ENCODE data around the gene LRFN2. TPM values are rescaled to one million over a fixed set of nuclear protein-coding genes. Genes with fewer than 3 reads are reported as not detected.

The LRFN2 gene
- total RNA-seq, 2 donors from 2014 or later: 0.62 TPM; not detected in 1

DNA sequence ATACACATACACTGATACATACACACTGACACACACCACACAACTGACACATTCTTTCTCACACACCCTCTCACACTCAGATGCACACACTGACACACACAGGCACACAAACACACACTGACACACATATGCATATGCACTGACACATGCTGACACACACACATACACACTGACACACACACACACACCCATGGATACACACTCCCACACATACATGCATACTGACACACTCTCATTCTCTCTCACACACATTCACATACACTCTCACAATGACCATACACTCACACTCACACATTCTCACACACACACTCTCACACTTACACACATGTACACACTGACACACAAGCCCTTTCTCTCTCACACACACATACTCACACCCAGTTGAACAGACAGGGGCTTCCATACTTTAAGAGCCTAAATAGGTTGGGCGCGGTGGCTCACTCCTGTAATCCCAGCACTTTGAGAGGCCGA, 236.4 kb downstream of the LRFN2 start:
- Histone ChIP-seq H3K4me1 (replicated peaks) (no peaks in the 10 kb centered on the region), H3K36me3 (no peaks in the 10 kb centered on the region), H3K4me3 (no peak overlapping the region), H3K9me3 (no peaks in the 10 kb centered on the region), H3K27ac (no peak overlapping the region), H3K27me3 (replicated peaks; ENCODE audit: insufficient read depth) (no peaks in the 10 kb centered on the region)
- DNase-seq (ENCODE audit: low spot score): no peak
- intact Hi-C loops (cut with DNase I): no loop called here
- TF ChIP-seq POLR2A (IDR thresholded peaks at IDR 0.05) (no peak), POLR2AphosphoS5 (IDR thresholded peaks at IDR 0.05) (no peak)
- TF ChIP-seq, protein P1, sequence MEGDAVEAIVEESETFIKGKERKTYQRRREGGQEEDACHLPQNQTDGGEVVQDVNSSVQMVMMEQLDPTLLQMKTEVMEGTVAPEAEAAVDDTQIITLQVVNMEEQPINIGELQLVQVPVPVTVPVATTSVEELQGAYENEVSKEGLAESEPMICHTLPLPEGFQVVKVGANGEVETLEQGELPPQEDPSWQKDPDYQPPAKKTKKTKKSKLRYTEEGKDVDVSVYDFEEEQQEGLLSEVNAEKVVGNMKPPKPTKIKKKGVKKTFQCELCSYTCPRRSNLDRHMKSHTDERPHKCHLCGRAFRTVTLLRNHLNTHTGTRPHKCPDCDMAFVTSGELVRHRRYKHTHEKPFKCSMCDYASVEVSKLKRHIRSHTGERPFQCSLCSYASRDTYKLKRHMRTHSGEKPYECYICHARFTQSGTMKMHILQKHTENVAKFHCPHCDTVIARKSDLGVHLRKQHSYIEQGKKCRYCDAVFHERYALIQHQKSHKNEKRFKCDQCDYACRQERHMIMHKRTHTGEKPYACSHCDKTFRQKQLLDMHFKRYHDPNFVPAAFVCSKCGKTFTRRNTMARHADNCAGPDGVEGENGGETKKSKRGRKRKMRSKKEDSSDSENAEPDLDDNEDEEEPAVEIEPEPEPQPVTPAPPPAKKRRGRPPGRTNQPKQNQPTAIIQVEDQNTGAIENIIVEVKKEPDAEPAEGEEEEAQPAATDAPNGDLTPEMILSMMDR (IDR thresholded peaks at IDR 0.05): no peak
- WGBS: 95% methylated on average over 3 of the region's 3 CpGs

DNA sequence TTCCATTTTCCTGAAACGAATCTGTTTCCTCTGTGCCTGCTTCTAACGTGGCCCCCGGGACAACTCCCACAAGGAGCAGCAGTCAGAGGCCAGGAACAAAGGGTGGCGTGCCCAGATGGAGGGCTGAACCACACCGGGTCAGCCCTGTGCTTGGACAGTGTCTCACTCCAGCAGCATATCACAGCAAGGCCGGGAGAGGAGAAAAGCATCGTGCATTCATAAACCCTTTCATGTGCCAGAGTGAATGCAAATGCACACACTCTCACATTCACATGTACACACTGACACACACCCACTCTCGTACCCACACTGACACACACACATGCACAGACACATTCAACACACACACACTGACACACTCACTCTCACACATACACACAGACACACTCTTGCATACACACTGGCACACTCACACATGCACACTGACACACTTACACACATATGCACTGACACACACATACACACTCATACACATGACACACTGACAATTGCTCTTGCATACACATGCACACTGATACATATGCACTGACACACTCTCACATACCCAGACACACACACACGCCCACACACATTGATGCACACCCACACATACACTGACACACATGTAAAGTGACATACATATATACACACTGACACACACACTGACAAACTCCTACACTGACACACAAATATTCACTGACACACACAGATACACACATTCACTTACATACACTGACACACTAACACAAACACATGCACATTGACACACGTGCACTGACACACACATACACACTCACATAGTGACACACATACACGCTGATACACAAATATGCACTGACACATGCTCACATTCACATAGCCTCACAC, 237.0 kb downstream of the LRFN2 start:
- TF ChIP-seq, protein P1 (IDR thresholded peaks at IDR 0.05): no peak
- no peak for TF ChIP-seq POLR2A (IDR thresholded peaks at IDR 0.05)
- no peak overlapping the region for H3K27ac ChIP-seq
- no peak for DNase-seq (ENCODE audit: low spot score)
- intact Hi-C loops (cut with DNase I): no loop called here
- H3K27me3 ChIP-seq (replicated peaks; ENCODE audit: insufficient read depth): no peaks in the 10 kb centered on the region
- H3K4me1 ChIP-seq (replicated peaks): no peaks in the 10 kb centered on the region
- H3K9me3 ChIP-seq: no peaks in the 10 kb centered on the region
- H3K36me3 ChIP-seq: no peaks in the 10 kb centered on the region
- 67% methylated on average over 11 of the region's 11 CpGs for WGBS
- H3K4me3 ChIP-seq: no peak overlapping the region

DNA sequence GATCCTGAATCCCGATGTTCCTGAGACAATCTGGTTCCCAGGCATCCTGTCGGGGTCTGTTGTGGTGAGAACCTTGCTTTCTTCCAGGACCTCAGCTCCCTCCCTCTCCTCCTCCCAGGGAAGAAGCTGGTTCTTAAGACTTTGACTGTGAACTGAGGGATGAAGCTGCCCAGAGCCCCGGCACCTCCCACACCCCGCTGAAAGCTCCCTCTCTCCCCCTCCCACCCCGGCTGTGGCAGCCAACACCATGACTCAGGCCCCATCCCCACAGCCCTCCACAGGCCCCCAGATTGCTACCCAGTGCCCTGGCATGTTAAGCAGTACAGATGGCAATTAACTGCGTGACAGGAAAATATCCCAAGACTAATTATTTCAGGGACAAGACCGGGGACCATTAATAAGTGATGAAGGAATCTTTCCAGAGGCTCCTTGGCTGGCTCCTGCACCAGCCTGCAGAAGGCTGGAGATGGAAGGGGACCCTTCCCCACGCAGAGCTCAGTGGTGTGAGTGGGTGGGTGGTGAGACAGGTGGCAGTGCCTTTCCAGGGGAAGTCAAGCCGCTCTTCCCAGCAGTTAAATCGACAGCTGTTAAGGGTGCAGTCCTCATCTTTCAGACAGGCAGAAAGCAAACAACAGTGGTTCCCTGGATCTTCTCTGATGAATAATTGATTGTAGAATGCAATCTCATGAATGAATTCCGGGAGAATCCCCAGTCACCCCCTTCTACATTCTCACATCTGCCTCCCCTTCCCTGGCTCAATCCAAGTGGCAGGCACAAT, 237.9 kb downstream of the LRFN2 start:
- Histone ChIP-seq H3K27ac (no peak overlapping the region), H3K9me3 (no peaks in the 10 kb centered on the region), H3K27me3 (replicated peaks; ENCODE audit: insufficient read depth) (no peaks in the 10 kb centered on the region), H3K4me3 (no peak overlapping the region), H3K4me1 (replicated peaks) (no peaks in the 10 kb centered on the region), H3K36me3 (no peaks in the 10 kb centered on the region)
- DNase-seq (ENCODE audit: low spot score): peak; percentile 2
- WGBS: 60% methylated on average over 11 of the region's 11 CpGs
- TF ChIP-seq, protein P1 (IDR thresholded peaks at IDR 0.05): no peak
- TF ChIP-seq POLR2A (IDR thresholded peaks at IDR 0.05): no peak
- TF ChIP-seq POLR2AphosphoS5 (IDR thresholded peaks at IDR 0.05): no peak
- intact Hi-C loops (cut with DNase I): no loop called here

DNA sequence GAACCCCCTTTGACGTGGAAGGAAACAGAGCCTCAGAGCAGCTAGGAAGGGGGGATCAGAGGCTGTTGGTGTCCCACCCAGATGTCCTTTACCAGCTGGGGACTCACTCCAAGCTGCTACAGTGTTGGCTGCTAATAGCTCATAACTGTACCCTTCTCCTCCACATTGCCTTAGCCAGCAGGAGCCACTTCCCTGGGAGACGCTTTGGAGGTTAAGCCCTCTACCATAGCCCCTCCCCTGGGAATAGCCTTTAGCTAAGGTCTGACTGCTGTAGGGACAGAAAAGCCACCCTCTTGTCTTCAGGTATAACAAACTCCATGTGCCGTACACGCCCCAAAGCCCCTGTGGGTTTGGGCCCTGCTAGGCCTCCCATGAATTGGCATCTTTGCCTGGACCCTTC, 238.6 kb downstream of the LRFN2 start:
- DNase-seq (ENCODE audit: low spot score): peak; percentile 0
- no peak overlapping the region for H3K27ac ChIP-seq
- 93% methylated on average over 4 of the region's 4 CpGs for WGBS
- intact Hi-C loops (cut with DNase I): no loop called here
- no peaks in the 10 kb centered on the region for H3K9me3 ChIP-seq
- no peaks in the 10 kb centered on the region for H3K4me1 ChIP-seq (replicated peaks)
- H3K36me3 ChIP-seq: no peaks in the 10 kb centered on the region
- TF ChIP-seq POLR2A (IDR thresholded peaks at IDR 0.05): no peak
- TF ChIP-seq POLR2AphosphoS5 (IDR thresholded peaks at IDR 0.05): no peak
- TF ChIP-seq, protein P1 (IDR thresholded peaks at IDR 0.05): no peak
- H3K4me3 ChIP-seq: no peak overlapping the region
- H3K27me3 ChIP-seq (replicated peaks; ENCODE audit: insufficient read depth): no peaks in the 10 kb centered on the region

All from prostate gland (tissue), 2 donors.